ENCODE measurements around the gene GNB1L. TPM values are rescaled to one million over a fixed set of nuclear protein-coding genes. Genes with fewer than 3 reads are reported as not detected.
A peak's percentile ranks its signal among the peaks of the same experiment; 100 is the strongest.
"Not testable (repeated sequence)": the region's sequence is repeated elsewhere in the genome, so short reads cannot be mapped to it uniquely, and the experiment has no call there.

The GNB1L gene
- total RNA-seq, 1 experiment from 2014 or later: 12.3 TPM

GRCh38 chr22:19883446-19883845, 28.8 kb upstream of the GNB1L start:
- H3K4me3 ChIP-seq; H3K27me3 ChIP-seq; DNase-seq; H3K9me3 ChIP-seq (replicated peaks); H3K36me3 ChIP-seq: not testable (repeated sequence)
- peak overlapping the region; percentile 81 for H3K27ac ChIP-seq
- H3K4me1 ChIP-seq: peaks cover 80% of the 10 kb centered on the region

GRCh38 chr22:19882446-19883381, 28.0 kb upstream of the GNB1L start:
- H3K4me1 ChIP-seq: peaks cover 84% of the 10 kb centered on the region
- peak; percentile 36 to 53 for DNase-seq

GRCh38 chr22:19880786-19881569, 26.3 kb upstream of the GNB1L start:
- no peaks in the 10 kb centered on the region for H3K9me3 ChIP-seq (replicated peaks)
- peaks cover 80% of the 10 kb centered on the region for H3K4me1 ChIP-seq
- peak overlapping the region; percentile 38 for H3K4me3 ChIP-seq
- peak overlapping the region; percentile 81 for H3K27ac ChIP-seq
- peak; percentile 89 to 94 for DNase-seq
- no peaks in the 10 kb centered on the region for H3K27me3 ChIP-seq
- H3K36me3 ChIP-seq: no peaks in the 10 kb centered on the region

More at GRCh38 chr22:19882446-19883381, 28.0 kb upstream of the GNB1L start:
- Histone ChIP-seq H3K27ac (peak overlapping the region; percentile 81), H3K36me3 (no peaks in the 10 kb centered on the region), H3K27me3 (no peaks in the 10 kb centered on the region), H3K4me3 (no peak overlapping the region), H3K9me3 (replicated peaks) (no peaks in the 10 kb centered on the region)

GRCh38 chr22:19879992-19880785, 25.5 kb upstream of the GNB1L start:
- DNase-seq: peak in 1 of 2 experiments; percentile 18
- Histone ChIP-seq H3K27ac (peak overlapping the region; percentile 81), H3K36me3 (no peaks in the 10 kb centered on the region), H3K4me3 (peak overlapping the region; percentile 38), H3K9me3 (replicated peaks) (no peaks in the 10 kb centered on the region), H3K4me1 (peaks cover 80% of the 10 kb centered on the region), H3K27me3 (no peaks in the 10 kb centered on the region)

GRCh38 chr22:19879643-19879991, 24.9 kb upstream of the GNB1L start:
- peak overlapping the region; percentile 81 for H3K27ac ChIP-seq
- H3K27me3 ChIP-seq: no peaks in the 10 kb centered on the region
- H3K4me3 ChIP-seq: peak overlapping the region; percentile 38
- no peaks in the 10 kb centered on the region for H3K9me3 ChIP-seq (replicated peaks)
- H3K36me3 ChIP-seq: no peaks in the 10 kb centered on the region
- peak in 1 of 2 experiments; percentile 6 for DNase-seq
- peaks cover 80% of the 10 kb centered on the region for H3K4me1 ChIP-seq

- H3K27ac ChIP-seq: no peak overlapping the region
- no peaks in the 10 kb centered on the region for H3K27me3 ChIP-seq
- peak in 1 of 2 experiments; percentile 6 for DNase-seq
- H3K9me3 ChIP-seq (replicated peaks): no peaks in the 10 kb centered on the region
- no peak overlapping the region for H3K4me3 ChIP-seq
- peaks cover 80% of the 10 kb centered on the region for H3K4me1 ChIP-seq
- H3K36me3 ChIP-seq: no peaks in the 10 kb centered on the region
These were observed 24.5 kb upstream of the GNB1L start for GRCh38 chr22:19879246-19879570.

GRCh38 chr22:19878461-19879245, 24.0 kb upstream of the GNB1L start:
- Histone ChIP-seq H3K27me3 (no peaks in the 10 kb centered on the region), H3K27ac (no peak overlapping the region), H3K4me1 (peaks cover 82% of the 10 kb centered on the region), H3K9me3 (replicated peaks) (no peaks in the 10 kb centered on the region), H3K4me3 (no peak overlapping the region), H3K36me3 (no peaks in the 10 kb centered on the region)
- DNase-seq: no peak

- peak overlapping the region; percentile 7; the same call in 1 of the 2 replicates for H3K27ac ChIP-seq
- no peaks in the 10 kb centered on the region for H3K36me3 ChIP-seq
- DNase-seq: peak in 1 of 2 experiments; percentile 41
- no peak overlapping the region for H3K4me3 ChIP-seq
- peaks cover 83% of the 10 kb centered on the region for H3K4me1 ChIP-seq
- no peaks in the 10 kb centered on the region for H3K9me3 ChIP-seq (replicated peaks)
- H3K27me3 ChIP-seq: no peaks in the 10 kb centered on the region
These were observed 23.1 kb upstream of the GNB1L start for GRCh38 chr22:19877626-19878339.

- no peaks in the 10 kb centered on the region for H3K36me3 ChIP-seq
- H3K27me3 ChIP-seq: no peaks in the 10 kb centered on the region
- peaks cover 79% of the 10 kb centered on the region for H3K4me1 ChIP-seq
- no peak overlapping the region for H3K4me3 ChIP-seq
- H3K9me3 ChIP-seq (replicated peaks): no peaks in the 10 kb centered on the region
- H3K27ac ChIP-seq: no peak overlapping the region; the same call in 1 of the 2 replicates
- DNase-seq: no peak
These were observed 22.4 kb upstream of the GNB1L start for GRCh38 chr22:19876941-19877625.

GRCh38 chr22:19876314-19876940, 21.8 kb upstream of the GNB1L start:
- peaks cover 72% of the 10 kb centered on the region for H3K4me1 ChIP-seq
- no peaks in the 10 kb centered on the region for H3K9me3 ChIP-seq (replicated peaks)
- H3K27me3 ChIP-seq: no peaks in the 10 kb centered on the region
- no peak overlapping the region for H3K4me3 ChIP-seq
- H3K36me3 ChIP-seq: no peaks in the 10 kb centered on the region
- no peak overlapping the region for H3K27ac ChIP-seq
- peak in 1 of 2 experiments; percentile 7 for DNase-seq

- H3K4me3 ChIP-seq: no peak overlapping the region
- DNase-seq: peak in 1 of 2 experiments; percentile 3
- H3K36me3 ChIP-seq: no peaks in the 10 kb centered on the region
- peaks cover 68% of the 10 kb centered on the region for H3K4me1 ChIP-seq
- no peaks in the 10 kb centered on the region for H3K27me3 ChIP-seq
- no peaks in the 10 kb centered on the region for H3K9me3 ChIP-seq (replicated peaks)
- H3K27ac ChIP-seq: no peak overlapping the region; the same call in 1 of the 2 replicates
These were observed 21.0 kb upstream of the GNB1L start for GRCh38 chr22:19875531-19876313.

- H3K4me3 ChIP-seq: no peak overlapping the region
- DNase-seq: no peak
- no peaks in the 10 kb centered on the region for H3K27me3 ChIP-seq
- no peaks in the 10 kb centered on the region for H3K9me3 ChIP-seq (replicated peaks)
- H3K36me3 ChIP-seq: no peaks in the 10 kb centered on the region
- H3K4me1 ChIP-seq: peaks cover 62% of the 10 kb centered on the region
- peak overlapping the region; percentile 31; the same call in 1 of the 2 replicates for H3K27ac ChIP-seq
These were observed 20.4 kb upstream of the GNB1L start for GRCh38 chr22:19875061-19875530.

All from SJCRH30 (cell line).